ENCODE data around the gene CDADC1. TPM values are rescaled to one million over a fixed set of nuclear protein-coding genes. Genes with fewer than 3 reads are reported as not detected.

Gene CDADC1
- polyA plus RNA-seq, 1 of the 3 experiments (the other 2 are of a cell fraction) = 3.5 TPM

GRCh38 chr13:49279885-49280284 lies 32.2 kb downstream of the CDADC1 start:
- DNase-seq = no peak
- no peaks in the 10 kb centered on the region for H3K27me3 ChIP-seq (ENCODE audit: insufficient read depth)
- H3K9me2 ChIP-seq = no peaks in the 10 kb centered on the region
- CTCF ChIA-PET = interaction anchor here (0.6 to 4.3 kb wide), 19 partner anchors 9 to 511 kb away, joined by 3 to 27 read pairs (median 7); partner anchors contain the start of genes CDADC1 and MLNR
- no peak overlapping the region for H3K27ac ChIP-seq (ENCODE audit: low read depth in 2 of 2, low read length in 1 of 2)
- no peak overlapping the region for H3K4me3 ChIP-seq (ENCODE audit: low read depth in 2 of 2, low read length in 1 of 2)
- no peak overlapping the region for H3K9ac ChIP-seq
- H4K20me1 ChIP-seq (ENCODE audit: insufficient read depth) = no peaks in the 10 kb centered on the region
- no peaks in the 10 kb centered on the region for H3K4me1 ChIP-seq (ENCODE audit: control insufficient read depth in 1 of 2, insufficient read depth in 2 of 2, low read depth in 1 of 2, low read length in 1 of 2)
- POLR2A ChIA-PET = no interaction called here
- H3K36me3 ChIP-seq (replicated peaks in 1 of 2; ENCODE audit: control insufficient read depth in 1 of 2, insufficient read depth in 2 of 2, low read length in 1 of 2) = no peaks in the 10 kb centered on the region
- no peak overlapping the region; the same call in 1 of the 2 replicates for H2AFZ ChIP-seq (ENCODE audit: low read depth)
- TF ChIP-seq SMC3 (IDR thresholded peaks at IDR 0.05; ENCODE audit: low read depth, low read length) = no peak
- no peak for TF ChIP-seq NFIC (IDR thresholded peaks at IDR 0.05; ENCODE audit: borderline replicate concordance)
- TF ChIP-seq SIN3A (IDR thresholded peaks at IDR 0.05; ENCODE audit: borderline replicate concordance, low read depth, low read length) = no peak
- TF ChIP-seq FOXM1 (IDR thresholded peaks at IDR 0.05; ENCODE audit: low read depth) = no peak
- no peak for TF ChIP-seq TCF12 (IDR thresholded peaks at IDR 0.05)
- no peak for TF ChIP-seq EP300 (IDR thresholded peaks at IDR 0.05; ENCODE audit: borderline replicate concordance in 1 of 2, low read depth in 1 of 2, low read length in 1 of 2)
- TF ChIP-seq POLR2AphosphoS5 (IDR thresholded peaks at IDR 0.05; ENCODE audit: low read depth, low read length) = no peak
- TF ChIP-seq, protein P1, sequence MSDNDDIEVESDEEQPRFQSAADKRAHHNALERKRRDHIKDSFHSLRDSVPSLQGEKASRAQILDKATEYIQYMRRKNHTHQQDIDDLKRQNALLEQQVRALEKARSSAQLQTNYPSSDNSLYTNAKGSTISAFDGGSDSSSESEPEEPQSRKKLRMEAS (IDR thresholded peaks at IDR 0.05; ENCODE audit: low read depth) = no peak
- TF ChIP-seq FOXJ3 (CRISPR knock-in tag; IDR thresholded peaks at IDR 0.05) = no peak
- TF ChIP-seq RAD21 (IDR thresholded peaks at IDR 0.05; ENCODE audit: low read length) = no peak
- TF ChIP-seq, protein P2, sequence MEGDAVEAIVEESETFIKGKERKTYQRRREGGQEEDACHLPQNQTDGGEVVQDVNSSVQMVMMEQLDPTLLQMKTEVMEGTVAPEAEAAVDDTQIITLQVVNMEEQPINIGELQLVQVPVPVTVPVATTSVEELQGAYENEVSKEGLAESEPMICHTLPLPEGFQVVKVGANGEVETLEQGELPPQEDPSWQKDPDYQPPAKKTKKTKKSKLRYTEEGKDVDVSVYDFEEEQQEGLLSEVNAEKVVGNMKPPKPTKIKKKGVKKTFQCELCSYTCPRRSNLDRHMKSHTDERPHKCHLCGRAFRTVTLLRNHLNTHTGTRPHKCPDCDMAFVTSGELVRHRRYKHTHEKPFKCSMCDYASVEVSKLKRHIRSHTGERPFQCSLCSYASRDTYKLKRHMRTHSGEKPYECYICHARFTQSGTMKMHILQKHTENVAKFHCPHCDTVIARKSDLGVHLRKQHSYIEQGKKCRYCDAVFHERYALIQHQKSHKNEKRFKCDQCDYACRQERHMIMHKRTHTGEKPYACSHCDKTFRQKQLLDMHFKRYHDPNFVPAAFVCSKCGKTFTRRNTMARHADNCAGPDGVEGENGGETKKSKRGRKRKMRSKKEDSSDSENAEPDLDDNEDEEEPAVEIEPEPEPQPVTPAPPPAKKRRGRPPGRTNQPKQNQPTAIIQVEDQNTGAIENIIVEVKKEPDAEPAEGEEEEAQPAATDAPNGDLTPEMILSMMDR (IDR thresholded peaks at IDR 0.05) = no peak
- no peak for TF ChIP-seq ELF1 (IDR thresholded peaks at IDR 0.05)
- TF ChIP-seq, protein P3, sequence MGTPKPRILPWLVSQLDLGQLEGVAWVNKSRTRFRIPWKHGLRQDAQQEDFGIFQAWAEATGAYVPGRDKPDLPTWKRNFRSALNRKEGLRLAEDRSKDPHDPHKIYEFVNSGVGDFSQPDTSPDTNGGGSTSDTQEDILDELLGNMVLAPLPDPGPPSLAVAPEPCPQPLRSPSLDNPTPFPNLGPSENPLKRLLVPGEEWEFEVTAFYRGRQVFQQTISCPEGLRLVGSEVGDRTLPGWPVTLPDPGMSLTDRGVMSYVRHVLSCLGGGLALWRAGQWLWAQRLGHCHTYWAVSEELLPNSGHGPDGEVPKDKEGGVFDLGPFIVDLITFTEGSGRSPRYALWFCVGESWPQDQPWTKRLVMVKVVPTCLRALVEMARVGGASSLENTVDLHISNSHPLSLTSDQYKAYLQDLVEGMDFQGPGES (IDR thresholded peaks at IDR 0.05; ENCODE audit: low read depth, low read length) = no peak
- no peaks in the 10 kb centered on the region for H3K79me2 ChIP-seq (ENCODE audit: insufficient read depth)
- H3F3A ChIP-seq (replicated peaks; ENCODE audit: insufficient read depth) = no peaks in the 10 kb centered on the region
- H3K4me2 ChIP-seq = no peak overlapping the region
- no peaks in the 10 kb centered on the region for H3K9me3 ChIP-seq

DNA sequence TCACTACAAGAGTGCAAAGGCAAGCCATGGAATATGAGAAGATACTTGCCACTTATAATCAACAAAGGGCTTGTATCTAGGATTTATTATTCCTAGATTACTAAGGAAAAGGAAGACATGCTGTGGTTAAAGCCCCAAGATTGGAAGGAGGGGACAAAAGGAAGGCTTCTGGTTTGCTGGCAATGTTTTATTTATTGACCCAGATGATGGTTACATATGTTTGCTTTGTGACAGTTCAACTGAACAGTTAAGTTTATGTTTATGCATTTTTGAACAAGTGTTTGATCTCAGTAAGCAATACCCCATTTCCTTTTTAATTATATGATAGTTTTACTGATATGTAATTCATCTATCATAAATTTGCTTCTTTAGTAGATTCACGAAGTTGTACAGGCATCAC lies 40.3 kb downstream of the CDADC1 start:
- 74% methylated on average over 1 of the region's 1 CpG for WGBS (ENCODE audit: low lambda C conversion rate)
- H3K27me3 ChIP-seq (ENCODE audit: insufficient read depth) = no peaks in the 10 kb centered on the region
- CTCF ChIA-PET = no interaction called here
- H3K9me2 ChIP-seq = no peaks in the 10 kb centered on the region
- no peaks in the 10 kb centered on the region for H3K36me3 ChIP-seq (replicated peaks in 1 of 2; ENCODE audit: control insufficient read depth in 1 of 2, insufficient read depth in 2 of 2, low read length in 1 of 2)
- no peaks in the 10 kb centered on the region for H4K20me1 ChIP-seq (ENCODE audit: insufficient read depth)
- no peak overlapping the region for H2AFZ ChIP-seq (ENCODE audit: low read depth)
- H3K27ac ChIP-seq (ENCODE audit: low read depth in 2 of 2, low read length in 1 of 2) = no peak overlapping the region
- no peak overlapping the region for H3K4me3 ChIP-seq (ENCODE audit: low read depth in 2 of 2, low read length in 1 of 2)
- peaks cover 0 to 3% of the 10 kb centered on the region in 2 experiments; a peak in 1 of 4 replicates for H3K4me1 ChIP-seq (ENCODE audit: control insufficient read depth in 1 of 2, insufficient read depth in 2 of 2, low read depth in 1 of 2, low read length in 1 of 2)
- H3K79me2 ChIP-seq (ENCODE audit: insufficient read depth) = no peaks in the 10 kb centered on the region
- no peaks in the 10 kb centered on the region for H3K9me3 ChIP-seq
- H3F3A ChIP-seq (replicated peaks; ENCODE audit: insufficient read depth) = no peaks in the 10 kb centered on the region
- H3K4me2 ChIP-seq = no peak overlapping the region
- POLR2A ChIA-PET = no interaction called here
- DNase-seq = no peak
- H3K9ac ChIP-seq = no peak overlapping the region
- TF ChIP-seq FOXM1 (IDR thresholded peaks at IDR 0.05; ENCODE audit: low read depth) (no peak), ELF1 (IDR thresholded peaks at IDR 0.05) (no peak), MXI1 (IDR thresholded peaks at IDR 0.05; ENCODE audit: low read depth, low read length) (no peak), RAD21 (IDR thresholded peaks at IDR 0.05; ENCODE audit: low read length) (no peak), NRF1 (IDR thresholded peaks at IDR 0.05; ENCODE audit: low read depth, low read length) (no peak), CHD2 (IDR thresholded peaks at IDR 0.05; ENCODE audit: low read length, partially characterized antibody) (no peak), SIN3A (IDR thresholded peaks at IDR 0.05; ENCODE audit: borderline replicate concordance, low read depth, low read length) (no peak), FOSL2 (IDR thresholded peaks at IDR 0.05; ENCODE audit: borderline replicate concordance, low read depth) (no peak)
- TF ChIP-seq, protein P4, sequence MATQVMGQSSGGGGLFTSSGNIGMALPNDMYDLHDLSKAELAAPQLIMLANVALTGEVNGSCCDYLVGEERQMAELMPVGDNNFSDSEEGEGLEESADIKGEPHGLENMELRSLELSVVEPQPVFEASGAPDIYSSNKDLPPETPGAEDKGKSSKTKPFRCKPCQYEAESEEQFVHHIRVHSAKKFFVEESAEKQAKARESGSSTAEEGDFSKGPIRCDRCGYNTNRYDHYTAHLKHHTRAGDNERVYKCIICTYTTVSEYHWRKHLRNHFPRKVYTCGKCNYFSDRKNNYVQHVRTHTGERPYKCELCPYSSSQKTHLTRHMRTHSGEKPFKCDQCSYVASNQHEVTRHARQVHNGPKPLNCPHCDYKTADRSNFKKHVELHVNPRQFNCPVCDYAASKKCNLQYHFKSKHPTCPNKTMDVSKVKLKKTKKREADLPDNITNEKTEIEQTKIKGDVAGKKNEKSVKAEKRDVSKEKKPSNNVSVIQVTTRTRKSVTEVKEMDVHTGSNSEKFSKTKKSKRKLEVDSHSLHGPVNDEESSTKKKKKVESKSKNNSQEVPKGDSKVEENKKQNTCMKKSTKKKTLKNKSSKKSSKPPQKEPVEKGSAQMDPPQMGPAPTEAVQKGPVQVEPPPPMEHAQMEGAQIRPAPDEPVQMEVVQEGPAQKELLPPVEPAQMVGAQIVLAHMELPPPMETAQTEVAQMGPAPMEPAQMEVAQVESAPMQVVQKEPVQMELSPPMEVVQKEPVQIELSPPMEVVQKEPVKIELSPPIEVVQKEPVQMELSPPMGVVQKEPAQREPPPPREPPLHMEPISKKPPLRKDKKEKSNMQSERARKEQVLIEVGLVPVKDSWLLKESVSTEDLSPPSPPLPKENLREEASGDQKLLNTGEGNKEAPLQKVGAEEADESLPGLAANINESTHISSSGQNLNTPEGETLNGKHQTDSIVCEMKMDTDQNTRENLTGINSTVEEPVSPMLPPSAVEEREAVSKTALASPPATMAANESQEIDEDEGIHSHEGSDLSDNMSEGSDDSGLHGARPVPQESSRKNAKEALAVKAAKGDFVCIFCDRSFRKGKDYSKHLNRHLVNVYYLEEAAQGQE (IDR thresholded peaks at IDR 0.05; ENCODE audit: low read depth, low read length) = no peak
- TF ChIP-seq, protein P3 (IDR thresholded peaks at IDR 0.05; ENCODE audit: low read depth, low read length) = no peak

Data from SK-N-SH (cell line).